GM19099 (cell line): ENCODE results near the gene ARHGEF28.

ENCODE experiments used
- POLR2A ChIP-seq: IDR thresholded peaks from 3 replicates; pipeline ENCODE4 v1.6.1; 2011; ENCODE audit warnings: low read depth; ENCODE audit not compliant: insufficient read length; ENCODE audit errors: extremely low read depth

ARHGEF28 gene

DNA sequence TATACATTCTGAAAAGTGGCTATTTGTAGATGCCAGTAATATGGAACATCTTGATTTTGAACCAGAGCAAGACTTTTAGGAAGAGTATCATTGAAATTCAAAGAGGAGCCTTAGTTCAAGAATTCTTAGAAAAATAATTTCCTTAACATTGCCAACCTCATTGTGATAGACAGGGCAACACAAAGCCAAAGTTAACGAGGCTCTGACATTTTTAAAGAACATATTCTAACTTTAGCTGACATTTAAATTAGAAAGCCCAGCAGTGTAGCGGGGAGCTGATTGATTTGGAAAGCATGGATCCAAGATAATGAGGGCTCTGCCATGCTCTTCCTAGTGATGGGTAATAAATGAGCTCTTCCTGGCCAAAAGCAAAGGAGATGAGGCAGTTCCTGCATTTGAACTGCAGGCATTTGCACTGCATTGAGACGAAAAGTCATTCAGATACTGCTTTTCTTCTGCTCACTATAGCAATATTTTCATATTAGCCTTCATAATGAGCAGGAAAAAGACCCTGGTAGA is 325.0 kb downstream of the ARHGEF28 start:
- TF ChIP-seq POLR2A: no peak

DNA sequence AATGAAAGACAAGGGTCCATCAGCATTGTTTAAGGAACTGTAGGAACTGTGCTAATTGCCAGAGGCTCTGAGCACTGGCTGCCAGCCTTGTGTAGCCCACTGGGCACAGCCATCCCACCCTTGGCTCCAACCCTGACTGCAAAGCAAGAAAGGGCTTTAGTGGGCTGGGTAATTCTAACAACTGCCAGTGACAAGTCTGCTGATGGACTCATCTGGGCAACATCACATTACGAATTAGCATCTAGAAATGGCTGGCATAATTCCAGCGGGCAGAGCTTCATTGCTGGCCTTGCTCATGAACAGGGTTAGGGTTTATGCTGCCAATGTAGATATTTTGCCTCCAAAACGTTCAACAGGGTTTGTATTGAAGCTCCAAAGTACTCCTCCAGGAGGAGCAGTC is 326.9 kb downstream of the ARHGEF28 start:
- no peak for TF ChIP-seq POLR2A

DNA sequence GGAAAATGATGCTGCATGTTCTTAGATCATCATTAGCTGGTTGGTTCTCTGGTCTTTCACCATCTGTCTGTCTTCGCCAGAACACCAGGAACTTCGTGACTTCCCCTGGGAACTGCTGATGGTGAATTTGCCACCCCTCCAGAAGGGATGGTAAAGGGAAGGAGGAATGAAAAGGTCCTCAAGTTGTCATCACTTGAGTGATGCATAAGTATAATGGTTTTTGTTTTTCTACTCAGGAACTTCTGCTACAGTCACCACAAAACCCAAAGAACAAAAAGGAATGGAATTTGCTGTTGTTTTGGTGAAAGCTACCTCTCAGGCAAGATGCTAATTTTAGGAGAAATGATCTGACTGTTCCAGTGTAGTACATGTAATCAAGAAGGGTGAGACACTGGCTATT is 328.4 kb downstream of the ARHGEF28 start:
- TF ChIP-seq POLR2A: no peak

DNA sequence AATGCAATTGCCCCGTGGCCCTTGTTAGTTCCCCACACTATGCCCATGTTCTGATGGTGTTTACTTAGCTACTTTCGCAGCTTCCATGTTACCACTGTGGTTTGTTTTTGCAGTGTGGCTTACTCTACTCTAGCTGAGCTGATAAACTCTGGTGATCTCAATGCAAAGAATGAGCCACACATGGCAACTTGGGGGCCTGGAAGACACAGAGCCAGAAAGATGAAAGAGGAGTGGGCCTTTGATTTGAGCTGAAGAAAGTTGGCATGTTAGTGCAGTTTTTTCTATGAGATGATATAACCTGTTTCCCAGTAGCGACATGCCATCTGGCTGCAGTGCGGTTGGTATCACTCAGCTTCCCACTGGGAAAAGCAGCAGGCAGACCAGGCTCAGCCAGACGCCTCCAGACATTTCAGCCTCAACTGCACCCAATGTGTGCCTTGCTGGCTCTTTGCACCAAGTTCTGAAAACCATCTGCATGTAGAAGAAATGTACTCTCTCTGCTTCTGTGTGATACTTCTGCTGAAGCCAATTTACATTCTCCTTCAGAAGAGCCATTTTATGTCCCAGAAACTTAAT is 329.4 kb downstream of the ARHGEF28 start:
- no peak for TF ChIP-seq POLR2A

DNA sequence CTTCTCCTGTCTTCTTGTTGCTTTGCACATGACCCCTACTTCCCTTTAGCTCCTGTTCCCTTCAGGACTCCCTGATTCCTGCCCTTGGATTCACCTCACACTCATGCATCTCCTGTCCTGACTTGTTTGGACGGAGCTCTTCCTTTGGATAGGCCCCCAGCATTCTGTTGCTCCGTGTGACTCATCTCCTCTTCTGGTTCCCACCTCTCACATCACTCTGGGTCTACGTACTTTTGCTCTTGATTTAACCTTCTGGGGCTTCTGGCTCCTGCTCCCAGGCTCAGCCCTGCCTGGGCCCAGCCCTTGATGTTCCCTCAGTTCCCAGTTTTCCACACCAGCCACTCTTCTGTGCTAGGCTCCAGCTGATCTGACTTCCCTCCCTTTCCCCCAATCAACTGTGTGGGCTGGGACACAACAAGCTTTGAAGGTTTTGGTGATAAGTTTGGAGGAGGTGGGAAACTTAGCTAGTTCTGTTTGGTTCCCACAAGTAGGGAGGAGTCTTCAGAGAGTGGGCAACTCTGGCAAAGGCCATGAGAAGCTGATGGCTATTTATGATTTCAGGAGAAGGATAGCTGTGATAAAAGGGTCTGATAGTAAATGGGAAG is 331.5 kb downstream of the ARHGEF28 start:
- TF ChIP-seq POLR2A: no peak

DNA sequence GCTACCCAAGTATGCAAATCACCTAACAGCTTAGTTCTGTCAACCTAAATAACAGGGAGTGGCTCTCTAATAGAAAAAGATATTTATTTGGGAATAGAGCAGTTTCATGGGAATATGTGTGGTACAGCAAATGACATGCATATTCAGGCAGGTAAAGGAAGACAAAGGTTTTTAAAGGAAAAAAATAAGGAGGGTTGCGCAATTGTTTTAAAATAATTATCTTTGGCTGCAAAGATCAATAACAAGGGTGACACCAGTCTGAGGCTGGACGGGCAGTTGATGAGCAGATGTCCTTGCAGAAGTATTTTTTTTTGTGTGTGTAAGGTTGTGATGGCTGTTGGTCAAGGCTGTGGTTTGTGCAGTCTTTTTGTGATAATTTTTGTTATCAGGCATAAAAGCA is 332.0 kb downstream of the ARHGEF28 start:
- no peak for TF ChIP-seq POLR2A

DNA sequence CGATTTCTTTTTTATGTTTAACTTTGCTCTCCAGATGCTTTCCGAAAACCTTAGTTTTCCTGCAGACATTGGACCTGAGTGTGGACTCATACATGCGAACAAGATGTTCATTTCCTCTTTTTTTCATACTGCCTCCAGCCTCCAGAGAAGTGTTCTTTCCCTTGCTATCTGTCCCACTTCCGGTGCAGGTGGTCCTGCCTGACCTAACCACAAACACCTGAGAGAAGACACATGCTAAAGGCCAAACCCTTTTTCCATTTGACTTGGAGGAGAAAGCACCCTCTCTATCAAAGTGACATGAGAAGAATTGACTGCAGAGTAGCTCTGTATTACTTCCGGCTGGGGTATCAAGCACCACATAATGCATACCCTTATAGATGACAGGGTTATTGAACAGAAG is 334.0 kb downstream of the ARHGEF28 start:
- TF ChIP-seq POLR2A: no peak

DNA sequence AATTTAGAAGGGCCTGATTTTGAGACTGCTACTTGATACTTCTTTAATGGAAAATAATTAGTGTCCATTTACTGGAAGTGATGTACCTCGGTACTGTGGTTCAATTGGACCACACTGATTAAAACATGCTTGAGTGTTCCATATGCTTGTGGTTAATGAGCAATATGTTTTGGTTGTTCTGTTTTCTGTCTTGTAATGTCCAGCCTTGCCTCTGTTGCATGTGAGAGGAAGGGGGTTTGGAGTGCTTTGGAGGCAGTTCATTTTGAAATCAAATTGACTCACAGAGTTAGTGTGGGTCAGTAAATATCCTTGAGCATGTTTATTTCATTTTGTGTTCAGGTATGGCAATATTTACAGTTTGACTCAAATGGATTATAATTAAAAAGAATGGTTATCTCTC is 334.4 kb downstream of the ARHGEF28 start:
- TF ChIP-seq POLR2A: no peak

DNA sequence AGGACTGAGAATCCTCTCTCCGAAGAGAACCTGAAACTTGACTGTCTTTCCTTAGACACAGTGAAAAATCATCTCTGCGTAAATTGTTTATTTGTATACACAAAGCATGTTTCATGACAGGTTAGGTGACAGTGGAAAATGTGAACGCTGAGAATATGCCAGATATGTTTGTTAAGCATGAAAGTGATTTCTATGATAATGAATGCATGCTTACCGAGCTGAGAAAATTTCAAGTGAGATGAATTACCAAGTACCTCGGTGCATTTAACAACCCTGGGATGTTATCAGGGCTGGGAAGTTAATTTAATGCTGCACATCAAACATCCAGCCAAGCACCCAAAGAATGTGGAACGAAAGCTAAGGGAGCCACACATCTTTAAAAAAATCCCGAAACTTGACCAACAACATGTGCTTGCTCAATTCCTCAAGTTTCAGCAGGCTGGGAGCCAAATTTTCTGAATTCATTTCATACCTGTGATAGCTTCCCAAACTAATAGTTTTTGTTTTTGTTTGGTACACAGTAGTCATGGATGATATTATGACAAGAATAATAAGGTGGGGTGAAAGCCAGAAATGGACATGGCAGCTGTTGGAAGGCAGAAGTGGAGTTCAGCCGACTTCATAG is 336.9 kb downstream of the ARHGEF28 start:
- no peak for TF ChIP-seq POLR2A

DNA sequence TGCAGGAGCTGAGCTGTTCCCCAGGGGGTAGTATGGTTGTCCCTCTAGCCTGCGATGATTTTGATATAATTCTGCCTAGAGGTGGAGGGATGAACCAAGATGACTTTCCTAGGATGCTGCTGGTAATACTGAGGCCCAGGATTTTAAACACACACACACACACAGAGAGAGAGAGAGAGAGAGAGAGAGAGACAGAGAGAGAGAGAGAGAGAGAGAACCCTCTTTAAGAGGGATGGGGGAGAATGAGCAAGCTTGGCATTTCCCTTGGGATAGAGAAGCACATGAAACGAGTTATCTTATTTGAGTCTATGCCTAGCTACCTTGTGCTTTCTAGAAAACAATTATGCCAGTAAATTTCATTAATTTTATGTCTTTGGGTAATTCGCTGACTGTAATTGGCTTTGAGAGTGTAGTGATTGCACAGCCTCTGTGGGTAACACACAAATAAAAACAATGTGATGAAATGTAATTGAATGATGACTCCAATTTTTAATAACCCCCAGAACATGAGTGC is 338.4 kb downstream of the ARHGEF28 start:
- TF ChIP-seq POLR2A: no peak

DNA sequence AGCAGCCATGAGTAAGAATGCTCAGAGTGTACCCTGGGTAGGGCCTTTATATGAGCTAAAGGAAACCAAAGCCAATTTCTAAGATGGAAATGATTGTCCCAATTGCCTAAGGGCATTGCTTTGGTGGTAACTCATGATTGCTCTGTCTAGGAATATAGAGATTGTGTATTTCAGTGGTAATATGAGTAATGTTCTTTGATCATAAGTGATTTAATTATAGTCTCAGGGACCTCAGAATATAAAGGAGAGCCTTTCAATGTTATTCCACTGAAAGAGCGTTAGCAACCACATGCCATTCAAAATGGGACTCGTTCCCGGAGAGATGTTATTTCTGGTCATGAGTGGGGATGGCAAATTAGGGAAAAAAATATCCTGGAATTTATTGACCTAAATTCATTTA is 340.5 kb downstream of the ARHGEF28 start:
- no peak for TF ChIP-seq POLR2A

DNA sequence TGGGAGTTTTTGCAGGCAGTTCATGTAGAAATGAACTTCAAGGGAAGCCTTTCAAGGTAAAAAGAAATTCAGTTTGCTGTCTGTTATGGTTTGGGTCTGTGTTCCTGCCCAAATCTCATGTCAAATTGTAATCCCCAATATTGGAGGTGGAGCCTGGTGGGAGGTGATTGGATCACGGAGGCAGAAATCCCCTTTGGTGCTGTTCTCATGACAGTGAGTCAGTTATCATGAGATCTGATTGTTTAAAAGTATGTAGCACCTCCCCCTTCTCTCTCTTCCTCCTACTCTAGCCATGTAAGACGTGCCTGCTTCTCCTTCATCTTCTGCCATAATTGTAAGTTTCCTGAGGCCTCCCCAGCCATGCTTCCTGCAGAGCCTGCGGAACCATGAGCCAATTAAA is 341.4 kb downstream of the ARHGEF28 start:
- no peak for TF ChIP-seq POLR2A

DNA sequence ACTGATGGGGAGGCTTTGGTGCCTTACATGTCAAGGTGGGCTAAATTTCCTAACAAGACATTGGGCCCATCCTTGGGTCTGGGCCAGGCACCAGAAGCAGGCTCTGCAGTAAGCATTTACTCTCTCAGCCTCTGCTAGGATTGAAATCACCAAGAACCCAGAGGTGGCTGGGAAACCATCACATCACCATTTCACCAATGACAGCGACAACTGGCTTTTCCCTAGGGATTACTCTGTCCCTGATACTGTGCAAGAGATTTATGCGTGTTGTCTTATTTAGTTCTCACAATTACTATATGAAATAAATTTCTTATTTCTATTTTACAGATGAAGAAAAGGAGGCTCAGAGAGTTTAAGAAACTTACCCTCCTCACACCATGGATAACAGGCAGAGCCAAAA is 342.2 kb downstream of the ARHGEF28 start:
- no peak for TF ChIP-seq POLR2A

DNA sequence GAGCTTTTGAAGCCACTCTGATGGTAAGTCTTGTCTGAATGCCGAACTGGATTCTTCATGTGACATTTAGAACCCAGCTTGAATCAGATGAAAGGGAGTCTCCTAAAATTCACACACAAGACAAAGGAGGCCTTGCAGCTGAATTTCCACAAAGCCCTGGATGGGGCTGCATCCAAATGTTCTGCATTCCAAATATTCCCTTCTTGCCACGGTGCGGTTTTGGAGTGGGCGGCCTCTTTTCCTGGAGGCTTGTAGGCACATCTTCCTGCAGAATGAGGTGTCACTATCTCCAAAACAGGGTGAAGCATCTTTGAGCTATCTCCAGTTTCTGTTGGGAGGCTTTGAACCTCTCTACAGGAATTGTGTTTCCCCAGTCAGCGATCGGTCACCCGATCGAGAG is 342.7 kb downstream of the ARHGEF28 start:
- TF ChIP-seq POLR2A: no peak

DNA sequence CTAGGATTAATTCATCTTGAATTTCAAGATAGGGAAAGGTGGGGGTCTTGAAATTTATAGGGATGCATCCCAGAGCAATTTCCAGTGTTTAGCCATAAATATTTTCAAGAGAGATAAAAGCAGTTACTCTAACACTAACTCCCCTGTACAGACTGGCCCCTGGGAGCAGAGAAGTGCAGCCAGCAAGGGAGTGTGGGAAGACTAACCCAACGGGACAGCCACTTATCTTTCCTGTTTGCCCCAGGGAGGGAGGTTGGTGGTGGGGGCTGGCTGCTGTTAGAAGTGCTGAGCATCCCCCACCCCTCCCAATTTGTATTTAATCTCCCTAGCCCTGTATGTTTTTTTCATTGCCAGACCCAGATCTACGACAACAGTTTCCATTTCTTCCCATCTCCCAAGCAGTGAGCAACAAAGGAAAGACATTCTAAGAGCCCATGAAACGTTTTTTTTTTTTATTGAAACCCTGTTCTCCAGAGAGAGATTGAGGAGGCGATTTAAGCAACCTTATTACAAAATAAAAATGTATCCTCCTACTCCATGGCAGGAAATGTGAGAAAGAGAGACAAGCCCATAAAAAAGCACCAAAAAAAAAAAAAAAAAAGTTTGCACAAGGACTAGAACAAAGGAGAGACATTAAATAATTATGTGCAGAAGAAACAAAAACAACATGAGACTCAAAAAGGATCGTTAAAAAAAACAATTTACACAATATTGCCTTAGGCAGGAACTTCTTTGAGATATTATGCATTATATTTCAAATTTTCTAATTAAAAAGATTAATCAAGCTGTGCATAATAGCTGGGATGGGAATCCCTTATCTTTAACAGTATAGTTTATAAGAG is 343.4 kb downstream of the ARHGEF28 start:
- TF ChIP-seq POLR2A: no peak
